Sigmoid colon (tissue), 7 donors: Measurements from ENCODE around the gene PPP1R7. TPM values are rescaled to one million over a fixed set of nuclear protein-coding genes. Genes with fewer than 3 reads are reported as not detected.

Experiments used
- DNase-seq: peaks from one replicate; pipeline ENCODE4 v3.0.0-alpha.2; 2019
- H3K27ac ChIP-seq, 4 donors: fragments of 200-600 bp; sonication (generic); one replicate each; pipeline ENCODE4 v1.5.1; 2016 to 2019; ENCODE audit warnings: mild to moderate bottlenecking in 1 of 4
- H3K27me3 ChIP-seq, 3 donors: fragments of 200-600 bp; sonication (generic); one replicate each; pipeline ENCODE4 v1.5.1; 2019; ENCODE audit warnings: mild to moderate bottlenecking in 1 of 3
- H3K36me3 ChIP-seq, 4 donors: fragments of 200-600 bp; sonication (generic); one replicate each; pipeline ENCODE4 v1.5.1; 2016 to 2019
- H3K4me1 ChIP-seq, 4 donors: fragments of 200-600 bp; sonication (generic); one replicate each; pipeline ENCODE4 v1.5.1; 2017 to 2019
- H3K4me3 ChIP-seq, 4 donors: fragments of 200-600 bp; sonication (generic); one replicate each; pipeline ENCODE4 v1.5.1; 2017 to 2019; ENCODE audit warnings: mild to moderate bottlenecking in 2 of 4, moderate library complexity in 1 of 4
- H3K9me3 ChIP-seq, 4 donors: fragments of 200-600 bp in 3 of 4; sonication (generic) in 3 of 4; one replicate each; pipeline versions ENCODE4 v1.5.1 to v1.6.1; 2013 to 2019
- EP300 ChIP-seq, 4 donors: sonication (generic); formaldehyde crosslinking; IDR thresholded peaks; one replicate each; pipeline ENCODE4 v1.6.1; 2017; ENCODE audit warnings: antibody characterized with exemption in 4 of 4
- POLR2A ChIP-seq, 2 donors: fragments of 450-650 bp; IDR thresholded peaks; one replicate each; pipeline ENCODE4 v1.6.1; 2016; ENCODE audit warnings: antibody characterized with exemption in 2 of 2, mild to moderate bottlenecking in 2 of 2, moderate library complexity in 2 of 2
- POLR2AphosphoS5 ChIP-seq, 4 donors: sonication (generic); formaldehyde crosslinking; IDR thresholded peaks; one replicate each; pipeline ENCODE4 v1.6.1; 2017; ENCODE audit warnings: antibody characterized with exemption in 4 of 4
- WGBS, 2 donors: extraction: QIAGEN DNeasy Blood & Tissue Kit; methylation state at CpG; one replicate each; pipeline ENCODE4 v1.1.7; 2013; 5-methylcytosine and 5-hydroxymethylcytosine counted together
- intact Hi-C: fragments of 100-400 bp; cut with DNase I; formaldehyde crosslinking; loops from one replicate; pipeline ENCODE4 v1.15.1; 2023
- polyA plus RNA-seq, 3 donors: library from polyadenylated mRNA; stranded (reverse); fragments of 200-250 nt; gene quantifications; one replicate each; pipeline ENCODE4 v1.2.3, GENCODE V29; 2013
- total RNA-seq, 4 donors: library from RNA; depleted of rRNA; stranded (reverse); fragments of >200 nt; gene quantifications; one replicate each; pipeline ENCODE4 v1.1.0, GENCODE V29; 2016
- TF ChIP-seq, protein P1 (sequence below), 4 experiments: fragments of 450-650 bp in 3 of 4; fragments of 200-600 bp in 1 of 4; IDR thresholded peaks; one replicate each; pipeline ENCODE4 v1.5.1; 2016 to 2019; ENCODE audit warnings: antibody characterized with exemption in 4 of 4, mild to moderate bottlenecking in 3 of 4, moderate library complexity in 2 of 4
- donor health status: healthy with polysubstance abuse.
- donor health status: Bipolar disorder and iron deficiency.
- donor health status: healthy.

PPP1R7 gene
- total and polyA plus RNA-seq, 7 donors: 41.3 to 89.7 (median 63.5) TPM

DNA sequence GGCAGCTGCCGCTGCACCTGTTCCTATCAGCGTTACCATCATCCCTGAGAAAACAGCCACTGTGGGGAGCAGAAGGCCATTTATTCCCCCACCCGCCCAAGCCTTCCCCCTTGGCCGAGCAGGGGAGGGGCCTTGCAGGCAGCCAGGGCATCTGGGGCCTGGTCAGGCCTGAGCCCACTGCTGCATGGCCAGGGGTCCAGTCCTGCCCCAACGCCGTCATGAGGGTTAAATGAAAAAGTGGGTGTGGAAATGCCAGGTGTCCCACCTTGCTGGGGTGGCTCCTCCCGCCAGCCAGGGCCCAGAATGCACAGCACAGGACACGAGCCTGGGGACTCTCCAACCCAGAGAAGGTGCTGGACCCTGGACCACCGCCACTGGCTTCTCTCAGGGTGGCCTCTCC is 52.4 kb downstream of the PPP1R7 start:
- TF ChIP-seq EP300 (IDR thresholded peaks at IDR 0.05) (no peak), POLR2AphosphoS5 (IDR thresholded peaks at IDR 0.05) (no peak), POLR2A (IDR thresholded peaks at IDR 0.05) (no peak)
- TF ChIP-seq, protein P1, sequence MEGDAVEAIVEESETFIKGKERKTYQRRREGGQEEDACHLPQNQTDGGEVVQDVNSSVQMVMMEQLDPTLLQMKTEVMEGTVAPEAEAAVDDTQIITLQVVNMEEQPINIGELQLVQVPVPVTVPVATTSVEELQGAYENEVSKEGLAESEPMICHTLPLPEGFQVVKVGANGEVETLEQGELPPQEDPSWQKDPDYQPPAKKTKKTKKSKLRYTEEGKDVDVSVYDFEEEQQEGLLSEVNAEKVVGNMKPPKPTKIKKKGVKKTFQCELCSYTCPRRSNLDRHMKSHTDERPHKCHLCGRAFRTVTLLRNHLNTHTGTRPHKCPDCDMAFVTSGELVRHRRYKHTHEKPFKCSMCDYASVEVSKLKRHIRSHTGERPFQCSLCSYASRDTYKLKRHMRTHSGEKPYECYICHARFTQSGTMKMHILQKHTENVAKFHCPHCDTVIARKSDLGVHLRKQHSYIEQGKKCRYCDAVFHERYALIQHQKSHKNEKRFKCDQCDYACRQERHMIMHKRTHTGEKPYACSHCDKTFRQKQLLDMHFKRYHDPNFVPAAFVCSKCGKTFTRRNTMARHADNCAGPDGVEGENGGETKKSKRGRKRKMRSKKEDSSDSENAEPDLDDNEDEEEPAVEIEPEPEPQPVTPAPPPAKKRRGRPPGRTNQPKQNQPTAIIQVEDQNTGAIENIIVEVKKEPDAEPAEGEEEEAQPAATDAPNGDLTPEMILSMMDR (IDR thresholded peaks at IDR 0.05): no peak
- WGBS, 2 donors: 81 to 90% methylated on average over 9 of the region's 9 CpGs
- no peak for DNase-seq
- intact Hi-C loops: no loop called here
- Histone ChIP-seq H3K36me3 (no peaks in the 10 kb centered on the region), H3K4me3 (no peak overlapping the region), H3K4me1 (no peaks in the 10 kb centered on the region), H3K9me3 (no peaks in the 10 kb centered on the region), H3K27ac (no peak overlapping the region), H3K27me3 (no peaks in the 10 kb centered on the region)

- no peak overlapping the region for H3K4me3 ChIP-seq
- DNase-seq: no peak
- H3K9me3 ChIP-seq: no peaks in the 10 kb centered on the region
- intact Hi-C loops: no loop called here
- no peaks in the 10 kb centered on the region for H3K36me3 ChIP-seq
- TF ChIP-seq EP300 (IDR thresholded peaks at IDR 0.05): no peak
- TF ChIP-seq POLR2A (IDR thresholded peaks at IDR 0.05): no peak
- no peak for TF ChIP-seq POLR2AphosphoS5 (IDR thresholded peaks at IDR 0.05)
- TF ChIP-seq, protein P1 (IDR thresholded peaks at IDR 0.05): no peak
- no peaks in the 10 kb centered on the region for H3K27me3 ChIP-seq
- H3K27ac ChIP-seq: no peak overlapping the region
- no peaks in the 10 kb centered on the region for H3K4me1 ChIP-seq
- 93 to 96% methylated on average over 27 of the region's 27 CpGs for WGBS, 2 donors
Observed at GRCh38 chr2:241203218-241204009, 53.1 kb downstream of the PPP1R7 start.

- no peak for DNase-seq
- TF ChIP-seq POLR2A (IDR thresholded peaks at IDR 0.05): no peak
- TF ChIP-seq POLR2AphosphoS5 (IDR thresholded peaks at IDR 0.05): no peak
- TF ChIP-seq EP300 (IDR thresholded peaks at IDR 0.05): no peak
- TF ChIP-seq, protein P1 (IDR thresholded peaks at IDR 0.05): no peak
- Histone ChIP-seq H3K27me3 (no peaks in the 10 kb centered on the region), H3K27ac (no peak overlapping the region), H3K4me1 (no peaks in the 10 kb centered on the region), H3K36me3 (no peaks in the 10 kb centered on the region), H3K9me3 (no peaks in the 10 kb centered on the region), H3K4me3 (no peak overlapping the region)
- intact Hi-C loops: no loop called here
- WGBS, 2 donors: 61 to 87% methylated on average over 10 of the region's 10 CpGs
Observed at GRCh38 chr2:241204010-241204384, 53.7 kb downstream of the PPP1R7 start.

- Histone ChIP-seq H3K27ac (no peak overlapping the region), H3K9me3 (no peaks in the 10 kb centered on the region), H3K4me3 (no peak overlapping the region), H3K4me1 (no peaks in the 10 kb centered on the region), H3K36me3 (no peaks in the 10 kb centered on the region), H3K27me3 (no peaks in the 10 kb centered on the region)
- DNase-seq: no peak
- no peak for TF ChIP-seq EP300 (IDR thresholded peaks at IDR 0.05)
- 79 to 84% methylated on average over 4 of the region's 4 CpGs for WGBS, 2 donors
- intact Hi-C loops: no loop called here
Observed at GRCh38 chr2:241204490-241204889, 54.2 kb downstream of the PPP1R7 start.

DNA sequence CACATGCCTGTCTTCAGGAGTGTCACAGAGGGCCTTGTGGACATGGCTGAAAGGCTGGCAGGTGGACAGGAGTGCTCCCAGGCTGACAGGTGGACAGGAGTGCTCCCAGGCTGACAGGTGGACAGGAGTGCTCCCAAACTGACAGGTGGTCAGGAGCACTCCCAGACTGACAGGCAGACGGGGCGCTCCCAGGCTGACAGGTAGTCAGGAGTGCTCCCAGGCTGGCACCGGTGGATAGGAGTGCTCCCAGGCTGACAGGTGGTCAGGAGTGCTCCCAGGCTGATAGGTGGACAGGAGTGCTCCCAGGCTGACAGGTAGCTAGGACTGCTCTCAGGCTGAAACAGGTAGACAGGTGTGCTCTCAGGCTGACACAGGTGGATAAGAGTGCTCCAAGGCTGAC is 54.8 kb downstream of the PPP1R7 start:
- Histone ChIP-seq H3K27ac (no peak overlapping the region), H3K36me3 (no peaks in the 10 kb centered on the region), H3K9me3 (no peaks in the 10 kb centered on the region), H3K27me3 (no peaks in the 10 kb centered on the region), H3K4me1 (no peaks in the 10 kb centered on the region), H3K4me3 (no peak overlapping the region)
- TF ChIP-seq, protein P1 (IDR thresholded peaks at IDR 0.05): no peak
- no peak for TF ChIP-seq EP300 (IDR thresholded peaks at IDR 0.05)
- no peak for TF ChIP-seq POLR2AphosphoS5 (IDR thresholded peaks at IDR 0.05)
- TF ChIP-seq POLR2A (IDR thresholded peaks at IDR 0.05): no peak
- intact Hi-C loops: no loop called here
- DNase-seq: no peak
- WGBS, 2 donors: 84 to 93% methylated on average over 3 of the region's 3 CpGs
